ENCODE data around the gene FREM2.

DNA sequence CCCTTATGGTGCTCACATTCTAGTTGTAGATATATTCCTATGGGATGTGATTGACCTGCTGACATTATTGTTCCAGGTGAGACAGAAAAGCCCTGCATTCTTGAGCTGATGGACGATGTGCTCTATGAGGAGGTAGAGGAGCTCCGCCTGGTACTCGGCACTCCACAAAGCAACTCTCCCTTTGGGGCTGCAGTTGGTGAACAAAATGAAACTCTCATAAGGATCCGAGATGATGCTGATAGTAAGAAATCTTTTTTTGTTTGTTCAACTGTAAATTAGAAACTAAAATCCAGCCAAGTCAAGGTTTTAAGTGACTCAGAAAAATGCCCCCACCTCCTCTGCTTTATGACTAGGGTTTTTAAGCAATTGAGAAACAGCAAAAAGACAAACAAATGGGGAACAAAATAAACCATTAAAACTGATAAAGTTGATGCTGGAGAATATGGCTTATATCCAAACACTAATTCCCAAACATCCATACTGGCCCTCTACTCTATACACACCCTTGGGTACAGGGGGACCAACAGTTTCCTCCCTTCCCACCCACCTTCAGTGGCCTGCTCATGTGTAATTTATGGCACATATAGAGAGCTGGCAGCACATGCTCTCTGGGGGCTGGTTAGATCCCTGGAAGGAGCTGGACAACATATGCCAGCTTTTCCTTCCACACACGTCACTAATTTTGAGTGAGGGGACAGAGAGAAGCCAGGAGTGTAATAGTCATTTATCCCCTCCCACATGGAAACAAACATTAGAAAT lies 164.2 kb downstream of the FREM2 start:
- TF ChIP-seq ZBTB7A (IDR thresholded peaks at IDR 0.05; ENCODE audit: low read depth) (no peak), FOXM1 (IDR thresholded peaks at IDR 0.05; ENCODE audit: borderline replicate concordance, low read depth) (no peak), TAF1 (IDR thresholded peaks at IDR 0.05; ENCODE audit: low read depth) (no peak), TCF12 (IDR thresholded peaks at IDR 0.05; ENCODE audit: low read depth) (no peak), RAD21 (IDR thresholded peaks at IDR 0.05; ENCODE audit: low read depth) (no peak), NFIC (IDR thresholded peaks at IDR 0.05) (no peak), TEAD4 (IDR thresholded peaks at IDR 0.05) (no peak), YY1 (IDR thresholded peaks at IDR 0.05; ENCODE audit: low read depth) (no peak)
- TF ChIP-seq, protein P1, sequence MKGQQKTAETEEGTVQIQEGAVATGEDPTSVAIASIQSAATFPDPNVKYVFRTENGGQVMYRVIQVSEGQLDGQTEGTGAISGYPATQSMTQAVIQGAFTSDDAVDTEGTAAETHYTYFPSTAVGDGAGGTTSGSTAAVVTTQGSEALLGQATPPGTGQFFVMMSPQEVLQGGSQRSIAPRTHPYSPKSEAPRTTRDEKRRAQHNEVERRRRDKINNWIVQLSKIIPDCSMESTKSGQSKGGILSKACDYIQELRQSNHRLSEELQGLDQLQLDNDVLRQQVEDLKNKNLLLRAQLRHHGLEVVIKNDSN (IDR thresholded peaks at IDR 0.05) = no peak

Data from Ishikawa (cell line).